NCI-H460 (cell line): Measurements from ENCODE around the gene TMEM240. TPM values are rescaled to one million over a fixed set of nuclear protein-coding genes. Genes with fewer than 3 reads are reported as not detected.
"Not testable (repeated sequence)": the region's sequence is repeated elsewhere in the genome, so short reads cannot be mapped to it uniquely, and the experiment has no call there.

Experiments
- DNase-seq: peaks from one replicate; pipeline ENCODE4 v3.0.0-alpha.2; 2016; ENCODE audit warnings: low read depth; ENCODE audit errors: extremely low read depth
- total RNA-seq: library from RNA; depleted of rRNA; stranded (reverse); fragments of >200 nt; shearing (Covaris generic); gene quantifications from 2 replicates; pipeline ENCODE4 v1.2.3, GENCODE V29; 2014; rRNA removed

Gene TMEM240
- total RNA-seq, 1 experiment from 2014 or later, result 0.67 TPM

DNA sequence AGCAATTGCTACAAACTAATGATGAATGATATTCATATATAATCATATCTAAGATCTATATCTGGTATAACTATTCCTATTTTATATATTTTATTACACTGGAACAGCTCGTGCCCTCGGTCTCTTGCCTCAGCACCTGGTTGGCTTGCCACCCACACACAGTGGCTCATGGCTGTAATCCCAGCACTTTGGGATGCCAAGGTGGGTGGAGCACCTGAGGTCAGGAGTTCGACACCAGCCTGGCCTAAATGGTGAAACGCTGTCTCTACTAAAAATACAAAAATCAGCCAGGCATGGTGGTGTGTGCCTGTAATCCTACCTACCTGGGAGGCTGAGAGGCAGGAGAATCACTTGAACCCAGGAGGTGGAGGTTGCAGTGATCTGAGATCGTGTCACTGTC, 34.6 kb downstream of the TMEM240 start:
- not testable (repeated sequence) for DNase-seq

GRCh38 chr1:1505366-1505798, 35.0 kb downstream of the TMEM240 start:
- DNase-seq, result peak; percentile 26

- peak; percentile 59 for DNase-seq
Observed at GRCh38 chr1:1504777-1505365, 35.6 kb downstream of the TMEM240 start.

DNA sequence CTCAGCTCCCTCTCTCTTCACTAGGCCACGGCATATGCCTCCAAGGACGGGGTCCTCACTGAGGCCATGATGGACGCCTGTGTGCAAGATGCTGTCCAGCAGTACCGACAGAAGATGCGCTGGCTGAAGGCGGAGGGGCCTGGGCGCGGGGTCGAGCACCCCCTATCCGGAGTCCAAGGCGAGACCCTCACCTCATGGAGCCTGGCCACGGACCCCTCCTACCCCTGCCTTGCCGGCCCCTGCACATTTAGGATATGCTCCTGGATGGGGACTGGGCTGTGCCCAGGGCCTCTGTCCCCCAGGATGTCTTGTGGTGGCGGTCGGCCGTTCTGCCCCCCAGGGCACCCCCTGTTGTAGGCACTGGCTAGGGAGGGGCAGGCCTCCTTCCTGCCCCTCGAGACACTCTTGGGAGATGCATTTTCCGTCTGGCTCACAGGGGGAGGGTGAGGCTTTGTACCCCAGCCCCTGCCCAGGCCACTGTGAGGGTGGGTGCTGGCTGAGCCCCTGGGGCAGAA, 44.9 kb downstream of the TMEM240 start:
- DNase-seq, result not testable (repeated sequence)

GRCh38 chr1:1494311-1494710, 46.1 kb downstream of the TMEM240 start:
- DNase-seq, result not testable (repeated sequence)

DNA sequence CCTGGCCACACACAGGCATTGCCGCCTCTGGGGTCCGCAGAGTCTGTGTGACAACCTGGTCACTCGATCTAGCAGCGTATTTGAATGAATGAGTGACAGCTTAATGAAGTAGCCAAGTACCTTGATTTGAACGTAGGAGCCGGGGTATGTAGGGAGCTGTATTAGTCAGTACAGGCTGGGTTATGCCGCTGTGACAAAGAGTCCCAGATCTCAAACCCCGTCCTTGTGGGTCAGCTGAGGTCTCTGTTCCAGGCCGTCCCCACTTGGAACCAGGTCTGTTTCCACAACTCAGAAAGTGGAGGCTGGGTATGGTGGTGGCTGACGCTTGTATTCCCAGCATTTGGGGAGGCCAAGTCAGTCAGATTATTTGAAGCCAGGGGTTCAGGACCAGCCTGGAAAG, 48.8 kb downstream of the TMEM240 start:
- no peak for DNase-seq

GRCh38 chr1:1490633-1491230, 49.7 kb downstream of the TMEM240 start:
- no peak for DNase-seq

- DNase-seq, result no peak
Observed at GRCh38 chr1:1489861-1490260, 50.6 kb downstream of the TMEM240 start.

GRCh38 chr1:1489231-1489630, 51.2 kb downstream of the TMEM240 start:
- DNase-seq, result no peak

GRCh38 chr1:1487701-1488100, 52.7 kb downstream of the TMEM240 start:
- no peak for DNase-seq

GRCh38 chr1:1485755-1486317, 54.6 kb downstream of the TMEM240 start:
- DNase-seq, result not testable (repeated sequence)

GRCh38 chr1:1484976-1485750, 55.3 kb downstream of the TMEM240 start:
- DNase-seq, result not testable (repeated sequence)

Other genes starting within 250 kb of the TMEM240 start
- gene ACAP3, start 232.7 kb downstream of the TMEM240 start, total RNA-seq, result 9.6 and 10.3 TPM in 2 replicates
- gene PUSL1, start 232.0 kb downstream of the TMEM240 start, total RNA-seq, result 13.1 and 18.9 TPM in 2 replicates
- gene INTS11, start 216.0 kb downstream of the TMEM240 start, total RNA-seq, result 56.6 and 60.4 TPM in 2 replicates
- gene CPTP, start 215.8 kb downstream of the TMEM240 start, total RNA-seq, result 12.2 and 13.7 TPM in 2 replicates
- 0.30 and 0.66 TPM in 2 replicates for gene TAS1R3, start 209.3 kb downstream of the TMEM240 start, total RNA-seq
- 53.7 and 55.3 TPM in 2 replicates for gene DVL1, start 191.2 kb downstream of the TMEM240 start, total RNA-seq
- gene MXRA8, start 182.1 kb downstream of the TMEM240 start, total RNA-seq, result not detected in 2 replicates
- 103 and 128 TPM in 2 replicates for gene AURKAIP1, start 165.4 kb downstream of the TMEM240 start, total RNA-seq
- gene CCNL2, start 141.3 kb downstream of the TMEM240 start, total RNA-seq, result 70.1 and 110 TPM in 2 replicates
- 132 and 136 TPM in 2 replicates for gene MRPL20, start 133.3 kb downstream of the TMEM240 start, total RNA-seq
- 0.15 TPM in 1 of 2 replicates, not detected in the other for gene ANKRD65, start 119.3 kb downstream of the TMEM240 start, total RNA-seq
- gene VWA1, start 104.9 kb downstream of the TMEM240 start, total RNA-seq, result 5.0 and 8.0 TPM in 2 replicates
- gene ATAD3C, start 90.9 kb downstream of the TMEM240 start, total RNA-seq, result 0.05 and 0.06 TPM in 2 replicates
- gene ATAD3B, start 68.9 kb downstream of the TMEM240 start, total RNA-seq, result 15.4 and 21.1 TPM in 2 replicates
- gene ATAD3A, start 28.5 kb downstream of the TMEM240 start, total RNA-seq, result 24.5 and 25.9 TPM in 2 replicates
- 94.5 and 112 TPM in 2 replicates for gene SSU72, start 34.2 kb upstream of the TMEM240 start, total RNA-seq
- 2.0 and 2.2 TPM in 2 replicates for gene FNDC10, start 59.5 kb upstream of the TMEM240 start, total RNA-seq
- gene MIB2, start 74.9 kb upstream of the TMEM240 start, total RNA-seq, result 18.9 and 19.0 TPM in 2 replicates
- gene MMP23B, start 91.5 kb upstream of the TMEM240 start, total RNA-seq, result 0.15 and 0.78 TPM in 2 replicates
- 8.7 and 11.3 TPM in 2 replicates for gene CDK11B, start 118.4 kb upstream of the TMEM240 start, total RNA-seq
- 17.6 and 20.1 TPM in 2 replicates for gene SLC35E2B, start 152.2 kb upstream of the TMEM240 start, total RNA-seq
- 11.5 and 17.3 TPM in 2 replicates for gene CDK11A, start 183.7 kb upstream of the TMEM240 start, total RNA-seq
- gene NADK, start 237.8 kb upstream of the TMEM240 start, total RNA-seq, result 41.3 and 48.5 TPM in 2 replicates